ENCODE measurements around the gene P3H3. TPM values are rescaled to one million over a fixed set of nuclear protein-coding genes. Genes with fewer than 3 reads are reported as not detected.
A peak's percentile ranks its signal among the peaks of the same experiment; 100 is the strongest.

P3H3 gene
- total RNA-seq, 6 experiments from 2014 or later = 0.98 to 2.1 (median 1.5) TPM

DNA sequence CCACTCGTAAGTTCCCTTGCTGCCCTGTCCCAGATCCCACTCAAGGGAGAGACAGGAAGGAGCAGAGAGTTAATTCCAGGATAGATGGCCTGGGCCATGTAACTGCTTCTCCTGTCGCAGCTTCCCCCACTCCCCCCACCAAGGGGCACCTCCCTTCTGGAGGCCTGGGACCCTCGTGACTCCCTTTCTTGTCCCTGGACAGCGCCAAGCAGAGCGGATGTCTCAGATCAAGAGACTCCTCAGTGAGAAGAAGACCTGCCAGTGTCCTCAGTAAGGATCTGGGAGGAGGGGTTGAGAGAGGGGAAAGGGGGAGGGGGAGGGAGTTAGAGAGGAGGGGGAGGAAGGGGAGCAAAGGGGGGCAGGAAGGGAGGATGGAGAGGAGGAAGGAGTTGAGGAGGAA, 9.6 kb upstream of the P3H3 start:
- H3K4me3 ChIP-seq = peak overlapping the region in 1 of 3 donors; percentile 13
- intact Hi-C loops (cut with DNase I) = no loop called here

DNA sequence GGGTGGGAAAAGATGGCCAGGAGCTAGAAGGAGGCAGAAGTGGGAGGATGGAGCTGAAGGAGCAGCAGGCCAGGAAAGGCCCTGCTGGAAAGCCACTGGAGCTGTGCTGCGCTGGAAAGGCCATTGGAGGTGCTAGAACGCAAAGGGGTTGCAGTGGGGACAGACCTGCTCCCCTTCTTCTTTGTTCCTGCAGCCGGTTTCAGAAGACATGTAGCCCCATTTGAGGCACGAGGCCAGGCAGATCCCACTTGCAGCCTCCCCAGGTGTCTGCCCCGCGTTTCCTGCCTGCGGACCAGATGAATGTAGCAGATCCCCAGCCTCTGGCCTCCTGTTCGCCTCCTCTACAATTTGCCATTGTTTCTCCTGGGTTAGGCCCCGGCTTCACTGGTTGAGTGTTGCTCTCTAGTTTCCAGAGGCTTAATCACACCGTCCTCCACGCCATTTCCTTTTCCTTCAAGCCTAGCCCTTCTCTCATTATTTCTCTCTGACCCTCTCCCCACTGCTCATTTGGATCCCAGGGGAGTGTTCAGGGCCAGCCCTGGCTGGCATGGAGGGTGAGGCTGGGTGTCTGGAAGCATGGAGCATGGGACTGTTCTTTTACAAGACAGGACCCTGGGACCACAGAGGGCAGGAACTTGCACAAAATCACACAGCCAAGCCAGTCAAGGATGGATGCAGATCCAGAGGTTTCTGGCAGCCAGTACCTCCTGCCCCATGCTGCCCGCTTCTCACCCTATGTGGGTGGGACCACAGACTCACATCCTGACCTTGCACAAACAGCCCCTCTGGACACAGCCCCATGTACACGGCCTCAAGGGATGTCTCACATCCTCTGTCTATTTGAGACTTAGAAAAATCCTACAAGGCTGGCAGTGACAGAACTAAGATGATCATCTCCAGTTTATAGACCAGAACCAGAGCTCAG, 8.8 kb upstream of the P3H3 start:
- H3K27ac ChIP-seq = peak overlapping the region in 1 of 3 donors; percentile 5
- ATAC-seq = no peak

More for the DNA sequence above, 9.6 kb upstream of the P3H3 start:
- H3K9me3 ChIP-seq = no peaks in the 10 kb centered on the region
- 75% methylated on average over 5 of the region's 5 CpGs for WGBS (ENCODE audit: insufficient coverage, low coverage, low lambda C conversion rate, missing lambda C conversion rate)
- no peak for DNase-seq
- ATAC-seq = no peak
- no peaks in the 10 kb centered on the region for H3K27me3 ChIP-seq
- TF ChIP-seq, protein P1, sequence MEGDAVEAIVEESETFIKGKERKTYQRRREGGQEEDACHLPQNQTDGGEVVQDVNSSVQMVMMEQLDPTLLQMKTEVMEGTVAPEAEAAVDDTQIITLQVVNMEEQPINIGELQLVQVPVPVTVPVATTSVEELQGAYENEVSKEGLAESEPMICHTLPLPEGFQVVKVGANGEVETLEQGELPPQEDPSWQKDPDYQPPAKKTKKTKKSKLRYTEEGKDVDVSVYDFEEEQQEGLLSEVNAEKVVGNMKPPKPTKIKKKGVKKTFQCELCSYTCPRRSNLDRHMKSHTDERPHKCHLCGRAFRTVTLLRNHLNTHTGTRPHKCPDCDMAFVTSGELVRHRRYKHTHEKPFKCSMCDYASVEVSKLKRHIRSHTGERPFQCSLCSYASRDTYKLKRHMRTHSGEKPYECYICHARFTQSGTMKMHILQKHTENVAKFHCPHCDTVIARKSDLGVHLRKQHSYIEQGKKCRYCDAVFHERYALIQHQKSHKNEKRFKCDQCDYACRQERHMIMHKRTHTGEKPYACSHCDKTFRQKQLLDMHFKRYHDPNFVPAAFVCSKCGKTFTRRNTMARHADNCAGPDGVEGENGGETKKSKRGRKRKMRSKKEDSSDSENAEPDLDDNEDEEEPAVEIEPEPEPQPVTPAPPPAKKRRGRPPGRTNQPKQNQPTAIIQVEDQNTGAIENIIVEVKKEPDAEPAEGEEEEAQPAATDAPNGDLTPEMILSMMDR (IDR thresholded peaks at IDR 0.05) = no peak
- TF ChIP-seq POLR2A (IDR thresholded peaks at IDR 0.05) = no peak
- no peaks in the 10 kb centered on the region for H3K36me3 ChIP-seq
- peaks cover 0 to 5% (median 0%) of the 10 kb centered on the region in 4 donors for H3K4me1 ChIP-seq
- peak overlapping the region in 1 of 3 donors; percentile 44 for H3K27ac ChIP-seq

DNA sequence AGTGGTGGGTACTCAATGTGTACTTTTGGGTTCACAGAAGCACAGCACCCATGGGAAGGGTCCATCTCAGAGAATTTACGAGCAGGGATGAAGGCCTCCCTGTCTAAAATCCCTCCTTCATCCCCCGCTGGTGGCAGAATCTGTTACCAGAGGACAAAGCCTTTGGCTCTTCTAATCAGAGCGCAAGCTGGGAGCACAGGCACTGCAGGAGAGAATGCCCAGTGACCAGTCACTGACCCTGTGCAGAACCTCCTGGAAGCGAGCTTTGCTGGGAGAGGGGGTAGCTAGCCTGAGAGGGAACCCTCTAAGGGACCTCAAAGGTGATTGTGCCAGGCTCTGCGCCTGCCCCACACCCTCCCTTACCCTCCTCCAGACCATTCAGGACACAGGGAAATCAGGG, 8.0 kb upstream of the P3H3 start:
- Histone ChIP-seq H3K9me3 (no peaks in the 10 kb centered on the region), H3K36me3 (no peaks in the 10 kb centered on the region), H3K27ac (peak overlapping the region in 1 of 3 donors; percentile 5), H3K27me3 (no peaks in the 10 kb centered on the region), H3K4me1 (peaks cover 0 to 5% (median 0%) of the 10 kb centered on the region in 4 donors), H3K4me3 (no peak overlapping the region)
- intact Hi-C loops (cut with DNase I) = no loop called here
- DNase-seq (no peak), ATAC-seq (peak in 1 of 4 donors; percentile 14)
- TF ChIP-seq, protein P1 (IDR thresholded peaks at IDR 0.05) = no peak
- no peak for TF ChIP-seq POLR2A (IDR thresholded peaks at IDR 0.05)
- WGBS (ENCODE audit: insufficient coverage, low coverage, low lambda C conversion rate, missing lambda C conversion rate) = 60% methylated on average over 1 of the region's 5 CpGs

More for the DNA sequence above, 8.8 kb upstream of the P3H3 start:
- Histone ChIP-seq H3K9me3 (no peaks in the 10 kb centered on the region), H3K36me3 (no peaks in the 10 kb centered on the region), H3K27me3 (no peaks in the 10 kb centered on the region), H3K4me1 (peaks cover 0 to 5% (median 0%) of the 10 kb centered on the region in 4 donors), H3K4me3 (no peak overlapping the region)
- intact Hi-C loops (cut with DNase I) = no loop called here
- WGBS (ENCODE audit: insufficient coverage, low coverage, low lambda C conversion rate, missing lambda C conversion rate) = 76% methylated on average over 7 of the region's 13 CpGs
- DNase-seq = no peak
- TF ChIP-seq, protein P1 (IDR thresholded peaks at IDR 0.05) = no peak
- no peak for TF ChIP-seq POLR2A (IDR thresholded peaks at IDR 0.05)

DNA sequence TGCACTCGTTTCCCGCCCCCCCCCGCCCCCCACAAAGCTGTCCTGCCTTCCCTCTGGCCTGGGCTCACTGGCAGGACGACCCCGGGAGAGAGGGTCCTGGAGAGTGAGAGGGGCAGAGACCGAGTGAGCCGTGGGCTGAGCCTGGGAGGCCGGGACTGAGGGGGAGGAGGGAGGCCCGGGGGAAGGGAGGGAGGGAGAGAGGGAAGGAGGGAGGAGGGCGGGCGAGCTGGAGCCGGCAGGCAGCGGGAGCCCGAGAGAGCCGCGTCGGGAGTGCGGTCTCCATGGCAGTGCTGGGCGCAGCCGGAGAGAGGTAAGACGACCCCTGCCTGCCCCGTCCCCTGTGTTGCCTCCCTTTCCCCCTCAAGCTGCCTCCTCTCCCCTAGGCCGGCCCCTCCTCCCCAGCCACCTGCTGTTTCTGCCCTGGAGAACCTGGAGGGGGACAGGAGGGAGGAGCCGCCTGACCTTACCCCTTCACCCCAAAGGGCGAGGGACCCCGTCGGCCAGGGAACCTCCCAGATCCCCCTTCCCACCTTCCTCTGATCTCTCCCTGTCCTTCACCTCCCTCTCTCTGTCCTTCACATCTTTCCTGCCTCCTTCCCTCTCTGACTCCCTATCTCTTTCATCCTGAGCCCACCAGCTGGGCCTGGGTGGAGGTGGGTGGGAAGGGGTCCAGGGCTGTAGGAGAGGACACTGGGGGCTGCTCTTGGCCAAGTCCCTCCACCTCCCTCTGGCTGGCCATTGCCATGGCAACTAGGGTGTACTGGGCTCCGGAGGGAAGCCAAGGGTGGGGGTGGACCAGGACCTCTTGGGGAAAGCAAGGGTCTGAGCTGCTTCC, 6.4 kb upstream of the P3H3 start, which contains the start of gene GPR162:
Gene GPR162, plus strand, starts transcription at position 231 of the 835 bp plus-strand sequence. CDS start 2,078 bp downstream, outside the sequence.
- Histone ChIP-seq H3K36me3 (no peaks in the 10 kb centered on the region), H3K27me3 (no peaks in the 10 kb centered on the region), H3K4me1 (peaks cover 0 to 5% (median 0%) of the 10 kb centered on the region in 4 donors), H3K27ac (peak within 1 kb of the TSS in 2 of 3 donors; percentile 6 to 18), H3K9me3 (no peaks in the 10 kb centered on the region), H3K4me3 (peak within 1 kb of the TSS; percentile 19 to 29 (median 20))
- intact Hi-C loops (cut with DNase I) = no loop called here
- DNase-seq (peak in 1 of 3 donors; percentile 55), ATAC-seq (peak; percentile 33 to 54 (median 42))
- TF ChIP-seq, protein P1 (IDR thresholded peaks at IDR 0.05) = no peak
- no peak for TF ChIP-seq POLR2A (IDR thresholded peaks at IDR 0.05)
- 2% methylated on average over 23 of the region's 28 CpGs for WGBS (ENCODE audit: insufficient coverage, low coverage, low lambda C conversion rate, missing lambda C conversion rate)
